ENCODE measurements around the gene ABLIM3. TPM values are rescaled to one million over a fixed set of nuclear protein-coding genes. Genes with fewer than 3 reads are reported as not detected.
A peak's percentile ranks its signal among the peaks of the same experiment; 100 is the strongest.

Gene ABLIM3
- total RNA-seq, 1 experiment from 2014 or later = 14.3 TPM

DNA sequence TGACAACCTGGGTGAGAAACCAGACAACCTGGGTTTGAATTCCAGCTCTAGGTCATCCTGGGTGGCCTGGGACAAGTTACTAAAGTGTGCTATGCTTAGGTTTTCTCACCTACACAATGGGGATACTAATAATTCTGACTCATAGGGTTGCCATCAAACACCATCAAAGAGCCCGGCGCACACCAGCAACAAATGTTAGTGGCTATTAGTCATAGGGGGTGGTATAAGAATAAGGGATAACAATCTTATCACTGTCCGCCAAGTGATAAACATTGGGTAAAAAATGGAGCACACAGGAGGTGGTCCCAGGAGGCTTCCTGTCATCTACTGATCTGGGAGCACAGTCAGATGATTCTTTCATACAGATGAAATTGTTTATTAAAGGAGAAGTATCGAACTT is 68.9 kb downstream of the ABLIM3 start (continued):
- no peak for TF ChIP-seq ZBTB33 (IDR thresholded peaks at IDR 0.05; ENCODE audit: extremely low read depth, insufficient replicate concordance, low read length)
- peak; percentile 96 for TF ChIP-seq JUND (IDR thresholded peaks at IDR 0.05)
- peak; percentile 67 for TF ChIP-seq MAX (IDR thresholded peaks at IDR 0.05)
- peak; percentile 87 for TF ChIP-seq CEBPB (IDR thresholded peaks at IDR 0.05; ENCODE audit: low read depth)
- TF ChIP-seq CTCF (IDR thresholded peaks at IDR 0.05 in 2 of 3, conservative IDR thresholded peaks at IDR 0.05 in 1 of 3; ENCODE audit: borderline replicate concordance in 1 of 3, insufficient read depth in 1 of 3, low read depth in 2 of 3, low read length in 2 of 3) = no peak
- TF ChIP-seq ZNF274 (IDR thresholded peaks at IDR 0.05; ENCODE audit: low read depth, low read length) = no peak
- TF ChIP-seq EZH2phosphoT487 (IDR thresholded peaks at IDR 0.05; ENCODE audit: borderline replicate concordance) = no peak
- TF ChIP-seq ELF1 (IDR thresholded peaks at IDR 0.05; ENCODE audit: borderline replicate concordance, low read depth) = no peak
- TF ChIP-seq ATF3 (IDR thresholded peaks at IDR 0.05) = no peak
- TF ChIP-seq EGR1 (IDR thresholded peaks at IDR 0.05; ENCODE audit: low read depth) = peak; percentile 48
- peak; percentile 61; the same call in 1 of the 2 replicates for TF ChIP-seq POLR2AphosphoS5 (IDR thresholded peaks at IDR 0.05; ENCODE audit: low read depth, low read length)
- peak; percentile 80 for TF ChIP-seq SRF (IDR thresholded peaks at IDR 0.05; ENCODE audit: low read depth)
- TF ChIP-seq FOSL1 (IDR thresholded peaks at IDR 0.05; ENCODE audit: low read depth) = peak; percentile 98
- TF ChIP-seq SIN3A (IDR thresholded peaks at IDR 0.05; ENCODE audit: low read depth) = peak; percentile 71

Measured in HCT116 (cell line).